ENCODE results near the gene SDK1. TPM values are rescaled to one million over a fixed set of nuclear protein-coding genes. Genes with fewer than 3 reads are reported as not detected.

The SDK1 gene
- polyA plus RNA-seq, 2 of the 4 experiments (the other 2 are of a cell fraction) = 0.12 to 0.28 TPM

DNA sequence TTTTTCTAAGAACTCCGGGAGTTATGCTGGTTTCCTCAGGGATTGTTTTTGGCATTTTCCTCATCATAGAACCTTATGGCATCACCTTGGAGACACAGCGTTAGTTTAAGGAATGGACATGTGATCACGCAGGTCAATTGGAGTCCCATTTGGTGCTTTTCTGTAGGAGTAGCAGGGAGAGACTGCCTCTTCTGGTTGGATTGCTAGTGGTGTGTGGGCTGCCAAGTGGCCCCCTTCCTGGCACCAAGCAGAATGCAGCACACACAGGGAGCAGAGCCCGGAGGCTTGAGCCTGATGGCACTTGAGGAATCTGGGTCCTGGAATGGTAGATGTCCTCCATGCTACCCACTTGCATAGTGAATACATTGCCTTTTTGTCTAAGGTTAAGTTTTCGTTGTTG is 57.9 kb downstream of the SDK1 start:
- no peaks in the 10 kb centered on the region for H3K4me1 ChIP-seq
- DNase-seq (ENCODE audit: low read depth in 1 of 2, low spot score in 1 of 2) (no peak), ATAC-seq (peak; percentile 36 to 74; a peak in 3 of 6 replicates), FAIRE-seq (no peak)
- no peak overlapping the region for H3K4me2 ChIP-seq
- H3K4me3 ChIP-seq = no peak overlapping the region
- ChIA-PET POLR2A (no interaction called here), CTCF (no interaction called here)
- H3K9me3 ChIP-seq = peaks cover under 1% of the 10 kb centered on the region; the same call in 1 of the 3 replicates
- 36% methylated on average over 5 of the region's 5 CpGs for WGBS (ENCODE audit: missing lambda C conversion rate)
- no peak overlapping the region for H3K27ac ChIP-seq
- TF ChIP-seq RCOR1 (IDR thresholded peaks at IDR 0.05; ENCODE audit: low read depth, low read length) (no peak), KDM1A (IDR thresholded peaks at IDR 0.05; ENCODE audit: low read depth) (no peak), HOXB5 (CRISPR knock-in tag; IDR thresholded peaks at IDR 0.05) (no peak), CBX2 (IDR thresholded peaks at IDR 0.05; ENCODE audit: borderline replicate concordance, low read depth) (no peak), FOSB (CRISPR knock-in tag; IDR thresholded peaks at IDR 0.05) (no peak), RARB (CRISPR knock-in tag; IDR thresholded peaks at IDR 0.05) (no peak), RFX5 (IDR thresholded peaks at IDR 0.05) (no peak), PHF8 (IDR thresholded peaks at IDR 0.05; ENCODE audit: borderline replicate concordance, low read depth) (no peak), GATA3 (IDR thresholded peaks at IDR 0.05; ENCODE audit: borderline replicate concordance) (no peak), ZFP36 (IDR thresholded peaks at IDR 0.05; ENCODE audit: borderline replicate concordance, partially characterized antibody) (no peak), CHD4 (IDR thresholded peaks at IDR 0.05; ENCODE audit: borderline replicate concordance) (no peak), EP300 (IDR thresholded peaks at IDR 0.05) (no peak), TFCP2L1 (CRISPR knock-in tag; IDR thresholded peaks at IDR 0.05) (no peak)
- TF ChIP-seq, protein P1, sequence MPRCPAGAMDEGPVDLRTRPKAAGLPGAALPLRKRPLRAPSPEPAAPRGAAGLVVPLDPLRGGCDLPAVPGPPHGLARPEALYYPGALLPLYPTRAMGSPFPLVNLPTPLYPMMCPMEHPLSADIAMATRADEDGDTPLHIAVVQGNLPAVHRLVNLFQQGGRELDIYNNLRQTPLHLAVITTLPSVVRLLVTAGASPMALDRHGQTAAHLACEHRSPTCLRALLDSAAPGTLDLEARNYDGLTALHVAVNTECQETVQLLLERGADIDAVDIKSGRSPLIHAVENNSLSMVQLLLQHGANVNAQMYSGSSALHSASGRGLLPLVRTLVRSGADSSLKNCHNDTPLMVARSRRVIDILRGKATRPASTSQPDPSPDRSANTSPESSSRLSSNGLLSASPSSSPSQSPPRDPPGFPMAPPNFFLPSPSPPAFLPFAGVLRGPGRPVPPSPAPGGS (IDR thresholded peaks at IDR 0.05) = no peak

- DNase-seq (ENCODE audit: low read depth in 1 of 2, low spot score in 1 of 2) (no peak), ATAC-seq (no peak), FAIRE-seq (no peak)
- no peaks in the 10 kb centered on the region for H3K4me1 ChIP-seq
- 34% methylated on average over 1 of the region's 1 CpG for WGBS (ENCODE audit: missing lambda C conversion rate)
- H3K4me3 ChIP-seq = no peak overlapping the region
- peaks cover 9% of the 10 kb centered on the region; the same call in 1 of the 3 replicates for H3K9me3 ChIP-seq
- ChIA-PET POLR2A (no interaction called here), CTCF (no interaction called here)
- no peak overlapping the region for H3K27ac ChIP-seq
- TF ChIP-seq KDM5A (IDR thresholded peaks at IDR 0.05) (no peak), PHF8 (IDR thresholded peaks at IDR 0.05; ENCODE audit: borderline replicate concordance, low read depth) (no peak), ESRRA (IDR thresholded peaks at IDR 0.05; ENCODE audit: borderline replicate concordance, low read length) (no peak), HMGXB4 (CRISPR knock-in tag; IDR thresholded peaks at IDR 0.05; ENCODE audit: borderline replicate concordance) (no peak), GATA3 (IDR thresholded peaks at IDR 0.05; ENCODE audit: borderline replicate concordance) (no peak), MYC (IDR thresholded peaks at IDR 0.05; ENCODE audit: borderline replicate concordance, low read length) (no peak), ZFP36 (IDR thresholded peaks at IDR 0.05; ENCODE audit: borderline replicate concordance, partially characterized antibody) (no peak), NFE2L2 (conservative IDR thresholded peaks at IDR 0.05; ENCODE audit: low read length) (no peak)
- H3K4me2 ChIP-seq = no peak overlapping the region
These were observed 66.2 kb downstream of the SDK1 start for GRCh38 chr7:3367261-3367660.

DNA sequence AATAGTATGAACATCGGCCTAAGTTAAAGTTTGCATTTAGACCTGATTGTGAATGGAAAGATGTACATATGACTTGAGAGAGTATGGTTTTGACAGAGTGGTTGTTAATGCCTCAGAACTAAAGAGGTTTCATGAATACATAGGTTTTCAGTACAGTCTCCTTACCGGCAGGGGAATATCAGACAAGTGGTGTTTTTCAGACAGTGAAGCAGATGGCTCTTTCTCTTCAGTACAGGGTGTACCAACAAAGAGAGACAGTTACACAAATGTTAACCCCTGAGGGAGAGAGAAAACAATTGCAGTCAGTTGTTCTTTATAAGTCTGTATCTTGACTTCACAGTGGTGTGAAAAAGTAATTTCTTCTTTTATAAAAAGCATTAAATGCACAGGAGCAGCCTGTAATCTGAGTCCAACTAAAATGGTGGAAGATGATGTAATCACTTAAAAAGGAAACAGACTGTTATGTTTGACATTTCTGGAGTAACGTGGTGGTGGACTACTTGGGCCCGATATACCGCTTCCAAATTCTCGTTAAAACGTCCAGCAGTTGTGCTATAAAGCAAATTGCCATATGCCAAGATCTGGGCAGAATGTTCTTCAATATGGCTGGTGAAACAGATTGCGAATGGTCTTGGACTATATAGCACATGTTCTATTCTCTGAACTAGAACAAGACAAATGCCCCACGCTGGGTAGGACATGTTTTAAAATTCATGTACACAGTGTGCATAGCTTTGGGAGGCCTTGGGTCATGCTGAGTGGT is 69.2 kb downstream of the SDK1 start:
- POLR2A ChIA-PET = no interaction called here
- no peak overlapping the region for H3K27ac ChIP-seq
- no peaks in the 10 kb centered on the region for H3K9me3 ChIP-seq
- H3K4me1 ChIP-seq = no peaks in the 10 kb centered on the region
- H3K4me2 ChIP-seq = no peak overlapping the region
- FAIRE-seq = no peak
- WGBS (ENCODE audit: missing lambda C conversion rate) = 47% methylated on average over 9 of the region's 9 CpGs
- CTCF ChIA-PET = no interaction called here
- ATAC-seq = no peak
- no peak for DNase-seq (ENCODE audit: low read depth in 1 of 2, low spot score in 1 of 2)
- TF ChIP-seq ZNF302 (CRISPR knock-in tag; IDR thresholded peaks at IDR 0.05) = no peak
- no peak for TF ChIP-seq MAX (IDR thresholded peaks at IDR 0.05)
- TF ChIP-seq HOXB13 (CRISPR knock-in tag; IDR thresholded peaks at IDR 0.05; ENCODE audit: low read depth) = no peak
- no peak for TF ChIP-seq CEBPB (IDR thresholded peaks at IDR 0.05)
- TF ChIP-seq, protein P2, sequence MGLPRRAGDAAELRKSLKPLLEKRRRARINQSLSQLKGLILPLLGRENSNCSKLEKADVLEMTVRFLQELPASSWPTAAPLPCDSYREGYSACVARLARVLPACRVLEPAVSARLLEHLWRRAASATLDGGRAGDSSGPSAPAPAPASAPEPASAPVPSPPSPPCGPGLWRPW (IDR thresholded peaks at IDR 0.05) = no peak
- TF ChIP-seq MYC (IDR thresholded peaks at IDR 0.05; ENCODE audit: borderline replicate concordance, low read length) = no peak
- TF ChIP-seq CHD4 (IDR thresholded peaks at IDR 0.05; ENCODE audit: borderline replicate concordance) = no peak
- TF ChIP-seq CBX2 (IDR thresholded peaks at IDR 0.05; ENCODE audit: borderline replicate concordance, low read depth) = no peak
- no peak for TF ChIP-seq HEYL (CRISPR knock-in tag; IDR thresholded peaks at IDR 0.05)
- TF ChIP-seq, protein P3, sequence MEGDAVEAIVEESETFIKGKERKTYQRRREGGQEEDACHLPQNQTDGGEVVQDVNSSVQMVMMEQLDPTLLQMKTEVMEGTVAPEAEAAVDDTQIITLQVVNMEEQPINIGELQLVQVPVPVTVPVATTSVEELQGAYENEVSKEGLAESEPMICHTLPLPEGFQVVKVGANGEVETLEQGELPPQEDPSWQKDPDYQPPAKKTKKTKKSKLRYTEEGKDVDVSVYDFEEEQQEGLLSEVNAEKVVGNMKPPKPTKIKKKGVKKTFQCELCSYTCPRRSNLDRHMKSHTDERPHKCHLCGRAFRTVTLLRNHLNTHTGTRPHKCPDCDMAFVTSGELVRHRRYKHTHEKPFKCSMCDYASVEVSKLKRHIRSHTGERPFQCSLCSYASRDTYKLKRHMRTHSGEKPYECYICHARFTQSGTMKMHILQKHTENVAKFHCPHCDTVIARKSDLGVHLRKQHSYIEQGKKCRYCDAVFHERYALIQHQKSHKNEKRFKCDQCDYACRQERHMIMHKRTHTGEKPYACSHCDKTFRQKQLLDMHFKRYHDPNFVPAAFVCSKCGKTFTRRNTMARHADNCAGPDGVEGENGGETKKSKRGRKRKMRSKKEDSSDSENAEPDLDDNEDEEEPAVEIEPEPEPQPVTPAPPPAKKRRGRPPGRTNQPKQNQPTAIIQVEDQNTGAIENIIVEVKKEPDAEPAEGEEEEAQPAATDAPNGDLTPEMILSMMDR (IDR thresholded peaks at IDR 0.05) = no peak
- TF ChIP-seq ZSCAN20 (CRISPR knock-in tag; IDR thresholded peaks at IDR 0.05) = no peak
- no peak overlapping the region for H3K4me3 ChIP-seq

All from A549 (cell line).